EH (cell line): ENCODE data around the gene CCDC170.

Source experiments
- DNase-seq: peaks from one replicate; pipeline ENCODE4 v3.0.0-alpha.2; 2015; ENCODE audit warnings: low read depth

Gene CCDC170

GRCh38 chr6:151618717-151619116, 124.9 kb downstream of the CCDC170 start:
- DNase-seq: no peak

GRCh38 chr6:151620179-151620578, 126.4 kb downstream of the CCDC170 start:
- no peak for DNase-seq

- DNase-seq: no peak
These were observed 130.3 kb downstream of the CCDC170 start for GRCh38 chr6:151624071-151624470.

- no peak for DNase-seq
These were observed 130.7 kb downstream of the CCDC170 start for GRCh38 chr6:151624481-151624880.

- no peak for DNase-seq
These were observed 131.2 kb downstream of the CCDC170 start for GRCh38 chr6:151624900-151625536.

GRCh38 chr6:151627689-151628444, 134.1 kb downstream of the CCDC170 start:
- no peak for DNase-seq

- DNase-seq: no peak
These were observed 136.0 kb downstream of the CCDC170 start for GRCh38 chr6:151629791-151630190.

- no peak for DNase-seq
These were observed 136.6 kb downstream of the CCDC170 start for GRCh38 chr6:151630387-151630786.

- no peak for DNase-seq
These were observed 137.3 kb downstream of the CCDC170 start for GRCh38 chr6:151630991-151631655.

GRCh38 chr6:151632415-151632987, 138.7 kb downstream of the CCDC170 start:
- no peak for DNase-seq

- DNase-seq: no peak
These were observed 139.9 kb downstream of the CCDC170 start for GRCh38 chr6:151633526-151634335.

- no peak for DNase-seq
These were observed 140.5 kb downstream of the CCDC170 start for GRCh38 chr6:151634336-151634720.

GRCh38 chr6:151635741-151636140, 141.9 kb downstream of the CCDC170 start:
- DNase-seq: no peak

- no peak for DNase-seq
These were observed 144.0 kb downstream of the CCDC170 start for GRCh38 chr6:151637814-151638213.

- no peak for DNase-seq
These were observed 145.9 kb downstream of the CCDC170 start for GRCh38 chr6:151639750-151640149.

GRCh38 chr6:151641028-151641427, 147.2 kb downstream of the CCDC170 start:
- DNase-seq: no peak

GRCh38 chr6:151647976-151648639, 154.3 kb downstream of the CCDC170 start:
- DNase-seq: peak; percentile 16

GRCh38 chr6:151649835-151650234, 156.0 kb downstream of the CCDC170 start:
- DNase-seq: no peak

GRCh38 chr6:151651639-151652038, 157.8 kb downstream of the CCDC170 start:
- DNase-seq: no peak

- no peak for DNase-seq
These were observed 158.5 kb downstream of the CCDC170 start for GRCh38 chr6:151652325-151652724.

- no peak for DNase-seq
These were observed 161.3 kb downstream of the CCDC170 start for GRCh38 chr6:151655099-151655498.
